ENCODE measurements around the gene SULF2.

SULF2 gene

DNA sequence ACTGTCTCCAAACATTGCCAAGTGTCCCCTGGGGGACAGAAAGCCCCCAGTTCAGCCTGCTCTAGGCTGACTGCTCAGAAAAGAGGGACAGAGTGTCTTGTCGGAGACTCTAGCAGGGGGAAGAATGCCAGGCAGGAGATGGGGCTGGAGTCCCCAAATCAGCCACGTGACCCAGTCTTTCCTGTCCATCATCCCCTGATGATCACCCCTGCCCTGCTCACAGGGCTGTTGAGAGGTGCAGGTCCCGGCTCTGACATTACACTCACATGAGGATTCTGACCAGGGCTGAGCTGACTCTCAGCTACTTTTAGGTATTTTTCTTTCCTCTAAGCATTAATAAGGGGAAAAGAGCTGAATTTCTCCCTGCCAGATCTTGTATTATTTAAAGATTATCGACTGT lies 115.8 kb downstream of the SULF2 start:
- H3K9ac ChIP-seq (ENCODE audit: low read depth, low read length), result no peak overlapping the region
- no peaks in the 10 kb centered on the region for H3K36me3 ChIP-seq (ENCODE audit: insufficient read depth, low read length)
- peaks cover 8% of the 10 kb centered on the region for H3K4me1 ChIP-seq (ENCODE audit: insufficient read depth, low read length)
- H3K9me3 ChIP-seq (ENCODE audit: control insufficient read depth, insufficient read depth, low read length), result no peaks in the 10 kb centered on the region

DNA sequence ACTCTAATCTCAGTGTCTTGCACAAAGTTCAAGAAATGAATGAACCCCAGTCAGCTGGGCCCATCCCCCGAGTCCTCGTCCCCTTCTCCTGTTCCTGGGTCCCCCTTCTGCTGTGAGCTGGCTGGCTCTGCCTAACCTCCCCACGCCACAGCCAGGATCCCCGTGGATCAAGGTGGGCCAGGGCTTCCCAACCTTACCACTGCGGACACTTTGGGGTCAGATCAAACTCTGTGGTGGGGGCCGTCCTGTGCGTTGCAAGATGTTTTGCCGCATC lies 116.2 kb downstream of the SULF2 start:
- Histone ChIP-seq H3K36me3 (ENCODE audit: insufficient read depth, low read length) (no peaks in the 10 kb centered on the region), H3K9ac (ENCODE audit: low read depth, low read length) (no peak overlapping the region)

DNA sequence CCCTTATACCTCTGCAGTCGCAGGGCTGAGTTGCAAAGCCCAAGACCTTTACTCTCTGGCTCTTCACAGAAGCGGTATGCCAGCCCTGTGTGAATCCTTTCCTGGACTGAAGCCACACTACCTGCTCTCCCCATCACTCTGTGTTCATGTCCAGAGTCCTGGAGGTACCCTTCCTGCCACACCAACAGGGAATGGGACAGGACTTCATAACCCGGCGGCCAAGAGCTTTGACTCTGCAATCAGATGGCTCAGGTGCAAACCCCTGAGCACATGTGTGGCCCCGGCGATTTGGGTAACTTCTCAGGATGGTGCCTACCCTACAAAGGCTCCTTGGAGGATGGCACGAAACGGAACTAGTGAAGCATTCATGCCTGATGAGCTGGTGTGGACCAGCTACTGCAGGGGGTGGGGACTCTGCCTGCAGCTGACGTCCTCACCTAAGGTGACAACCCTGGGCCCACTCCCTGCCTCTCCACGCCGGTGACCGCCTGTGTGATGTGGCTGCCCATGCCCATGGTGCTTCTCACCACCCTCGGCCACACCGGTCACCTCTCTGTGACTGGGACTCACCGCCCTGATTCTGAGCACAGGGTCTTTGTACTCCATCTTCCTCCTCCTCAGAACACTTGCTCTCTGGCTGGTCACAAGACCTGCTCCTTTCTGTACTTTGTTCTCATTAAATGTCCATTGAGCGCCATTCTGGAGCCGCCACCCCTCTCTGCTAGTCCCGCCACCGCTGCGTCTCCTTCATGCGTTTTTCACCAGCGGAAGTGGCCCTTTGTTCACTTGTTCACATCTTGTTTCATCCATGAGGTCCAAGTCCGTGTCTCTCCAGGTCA lies 116.7 kb downstream of the SULF2 start:
- Histone ChIP-seq H3K4me1 (ENCODE audit: insufficient read depth, low read length) (peaks cover 14% of the 10 kb centered on the region), H3K9ac (ENCODE audit: low read depth, low read length) (no peak overlapping the region), H3K9me3 (ENCODE audit: control insufficient read depth, insufficient read depth, low read length) (no peaks in the 10 kb centered on the region), H3K36me3 (ENCODE audit: insufficient read depth, low read length) (no peaks in the 10 kb centered on the region)

More for the DNA sequence above, 116.2 kb downstream of the SULF2 start:
- H3K9me3 ChIP-seq (ENCODE audit: control insufficient read depth, insufficient read depth, low read length), result no peaks in the 10 kb centered on the region
- H3K4me1 ChIP-seq (ENCODE audit: insufficient read depth, low read length), result peaks cover 12% of the 10 kb centered on the region

DNA sequence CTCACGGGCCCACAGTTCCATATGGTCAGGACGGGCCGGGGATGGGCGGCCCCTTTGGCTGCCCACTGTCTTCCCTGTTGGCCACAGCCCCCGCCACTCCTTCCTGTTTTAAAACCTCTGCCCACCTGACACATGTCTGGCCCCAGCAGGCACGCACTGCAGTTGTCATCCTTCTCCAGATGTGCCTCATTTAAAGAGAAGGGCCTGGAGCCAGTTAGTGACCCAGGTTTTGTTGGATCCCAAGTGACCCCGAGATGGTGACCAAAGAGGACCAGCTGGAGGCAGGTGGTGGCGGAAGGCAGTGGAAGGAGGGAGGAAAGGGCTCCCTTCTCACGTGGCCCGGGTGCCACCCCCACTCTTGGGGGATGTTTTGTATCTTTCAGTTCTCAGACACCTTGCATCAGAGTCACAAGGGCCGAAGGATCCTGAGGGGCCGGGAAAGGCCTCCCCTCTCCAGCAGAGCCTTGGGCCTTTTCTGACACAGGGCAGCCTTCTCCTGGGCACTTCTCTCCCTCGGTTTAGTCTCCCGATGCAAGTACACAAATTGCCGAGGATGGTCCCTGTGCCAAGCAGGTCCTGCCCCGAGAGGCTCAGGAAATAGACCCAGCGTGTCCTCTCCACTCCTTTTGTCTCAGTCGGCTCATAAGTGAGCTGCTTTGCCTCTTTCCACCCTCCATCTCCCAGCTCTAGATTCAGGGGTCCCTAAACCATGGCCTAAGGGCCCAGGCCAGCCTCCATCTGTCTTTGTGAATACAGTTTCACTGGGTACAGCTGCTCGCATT lies 117.6 kb downstream of the SULF2 start:
- Histone ChIP-seq H3K36me3 (ENCODE audit: insufficient read depth, low read length) (no peaks in the 10 kb centered on the region), H3K9me3 (ENCODE audit: control insufficient read depth, insufficient read depth, low read length) (no peaks in the 10 kb centered on the region), H3K9ac (ENCODE audit: low read depth, low read length) (no peak overlapping the region), H3K4me1 (ENCODE audit: insufficient read depth, low read length) (peaks cover 14% of the 10 kb centered on the region)

DNA sequence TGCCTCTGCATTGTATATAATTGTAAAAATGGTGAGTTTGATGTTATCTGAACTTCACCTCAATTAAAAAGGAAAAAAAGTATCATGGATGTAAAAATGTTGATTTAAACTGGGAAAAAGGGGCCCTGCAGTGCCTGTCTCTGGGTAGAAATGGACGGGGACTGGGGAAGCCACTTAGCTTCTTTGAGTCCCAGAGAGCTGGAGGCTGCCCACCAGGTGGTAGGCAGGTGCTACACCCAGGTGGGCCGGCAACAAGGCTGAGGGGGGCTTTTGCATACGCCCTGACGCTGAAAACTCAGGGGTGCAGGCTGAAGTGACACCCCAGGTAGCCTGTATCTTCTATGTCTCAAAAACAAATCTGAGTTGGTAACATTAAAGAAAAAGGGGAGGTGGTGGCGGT lies 118.2 kb downstream of the SULF2 start:
- no peaks in the 10 kb centered on the region for H3K9me3 ChIP-seq (ENCODE audit: control insufficient read depth, insufficient read depth, low read length)
- H3K36me3 ChIP-seq (ENCODE audit: insufficient read depth, low read length), result peaks cover 6% of the 10 kb centered on the region; the same call in 1 of the 2 replicates

DNA sequence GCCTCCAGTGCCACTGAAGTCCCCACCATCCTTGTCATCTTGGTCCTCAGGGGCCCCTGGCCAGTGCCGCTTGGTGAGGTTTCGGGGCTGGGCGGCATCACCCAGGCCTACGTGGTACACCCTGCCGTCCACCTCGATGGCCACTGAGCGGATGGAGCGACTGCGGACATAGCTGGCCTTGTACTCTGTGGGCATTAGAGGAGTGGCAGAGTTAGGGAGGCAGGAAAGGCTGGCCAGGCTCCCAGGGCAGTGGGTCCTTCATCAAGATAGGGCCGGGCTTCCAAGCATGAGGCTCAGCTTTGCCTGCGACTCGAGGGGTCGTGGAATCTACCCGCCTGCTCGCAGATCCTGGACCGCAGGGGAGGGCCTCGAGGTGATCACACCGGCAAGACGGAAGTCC lies 119.0 kb downstream of the SULF2 start:
- Histone ChIP-seq H3K36me3 (ENCODE audit: insufficient read depth, low read length) (peaks cover 7% of the 10 kb centered on the region; the same call in 1 of the 2 replicates), H3K9me3 (ENCODE audit: control insufficient read depth, insufficient read depth, low read length) (no peaks in the 10 kb centered on the region), H3K4me1 (ENCODE audit: insufficient read depth, low read length) (peaks cover 14% of the 10 kb centered on the region), H3K9ac (ENCODE audit: low read depth, low read length) (no peak overlapping the region)

More for the DNA sequence above, 118.2 kb downstream of the SULF2 start:
- H3K9ac ChIP-seq (ENCODE audit: low read depth, low read length), result no peak overlapping the region
- peaks cover 14% of the 10 kb centered on the region for H3K4me1 ChIP-seq (ENCODE audit: insufficient read depth, low read length)

DNA sequence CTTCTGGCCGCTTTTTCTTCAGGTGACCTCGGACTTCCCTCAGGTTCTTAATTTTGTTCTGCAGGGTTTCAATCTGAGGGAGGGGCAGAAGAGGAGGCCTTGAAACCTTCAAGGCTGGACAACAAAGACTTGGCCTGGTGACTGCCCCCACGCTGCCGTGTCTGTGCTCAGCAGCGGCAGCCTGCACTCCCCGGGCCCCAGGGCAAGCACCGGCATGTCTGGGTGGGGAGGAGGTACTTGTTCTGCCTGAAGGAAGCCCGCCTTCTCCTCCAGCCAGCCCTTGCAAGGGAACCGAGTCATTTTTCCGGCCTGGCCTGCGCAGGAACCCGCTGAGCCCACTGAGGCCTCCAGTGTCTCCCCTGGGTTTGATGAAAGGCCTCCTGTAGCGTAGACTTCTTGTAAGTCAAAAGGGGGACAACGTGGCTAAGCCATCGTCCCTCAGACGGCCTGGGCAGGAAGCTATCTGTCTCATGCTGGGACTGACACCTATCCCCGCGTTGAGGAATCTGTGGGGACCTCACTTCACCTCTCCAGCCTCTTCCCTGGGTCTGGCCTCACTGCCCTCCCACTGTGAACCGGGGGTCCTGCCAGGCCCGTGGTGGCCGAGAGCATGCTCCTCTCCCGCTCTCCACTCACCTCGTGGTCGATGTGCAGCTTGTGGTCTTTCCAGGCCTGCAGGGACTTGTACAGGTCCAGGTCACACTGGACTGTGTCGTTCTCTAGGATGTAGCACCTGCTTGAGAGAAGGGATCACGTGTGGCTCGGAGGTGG lies 119.9 kb downstream of the SULF2 start:
- Histone ChIP-seq H3K4me1 (ENCODE audit: insufficient read depth, low read length) (peaks cover 14% of the 10 kb centered on the region), H3K9me3 (ENCODE audit: control insufficient read depth, insufficient read depth, low read length) (no peaks in the 10 kb centered on the region), H3K36me3 (ENCODE audit: insufficient read depth, low read length) (peaks cover 7% of the 10 kb centered on the region; the same call in 1 of the 2 replicates), H3K9ac (ENCODE audit: low read depth, low read length) (no peak overlapping the region; the same call in 1 of the 2 replicates)

DNA sequence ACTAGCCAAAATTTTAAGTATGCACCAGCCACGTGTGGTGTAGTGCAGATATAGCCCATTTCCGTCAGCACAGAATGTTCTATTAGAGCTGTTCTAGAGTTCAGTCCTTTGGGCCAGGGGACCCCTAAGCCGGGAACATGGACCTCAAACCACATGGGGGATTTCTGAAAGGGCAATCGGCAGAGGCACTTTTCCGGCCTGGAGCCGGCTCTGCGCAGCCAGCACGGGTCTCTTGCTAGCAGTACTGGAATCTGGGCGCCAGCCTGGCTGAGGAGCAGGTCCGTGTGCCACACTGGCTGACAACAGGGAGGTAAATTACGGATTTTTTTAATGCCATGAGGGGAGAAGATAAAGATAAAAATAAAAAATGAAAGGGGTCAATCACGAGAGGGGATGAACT lies 120.5 kb downstream of the SULF2 start:
- H3K9ac ChIP-seq (ENCODE audit: low read depth, low read length), result no peak overlapping the region
- H3K4me1 ChIP-seq (ENCODE audit: insufficient read depth, low read length), result peaks cover 14% of the 10 kb centered on the region
- H3K36me3 ChIP-seq (ENCODE audit: insufficient read depth, low read length), result peaks cover 9% of the 10 kb centered on the region; the same call in 1 of the 2 replicates
- no peaks in the 10 kb centered on the region for H3K9me3 ChIP-seq (ENCODE audit: control insufficient read depth, insufficient read depth, low read length)

DNA sequence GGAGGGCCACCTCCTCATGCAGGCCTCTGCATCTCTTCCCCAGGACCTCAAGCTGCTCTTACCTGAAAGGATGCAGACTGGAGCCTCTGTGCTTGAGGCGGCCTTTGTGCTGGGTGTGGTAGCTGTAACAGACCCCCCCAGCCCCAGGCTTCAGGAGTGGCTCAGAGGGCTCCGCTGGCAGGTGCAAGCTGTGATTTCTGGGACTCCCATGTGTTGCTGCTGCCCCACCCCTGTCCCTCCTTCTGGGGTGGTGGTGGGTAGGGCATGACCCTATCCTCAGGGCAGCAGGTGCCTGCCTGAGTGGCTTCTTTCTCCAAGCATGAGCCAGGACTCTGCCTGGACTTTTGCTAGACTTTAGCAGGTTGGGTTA lies 121.2 kb downstream of the SULF2 start:
- peaks cover 13% of the 10 kb centered on the region; the same call in 1 of the 2 replicates for H3K36me3 ChIP-seq (ENCODE audit: insufficient read depth, low read length)
- peaks cover 14% of the 10 kb centered on the region for H3K4me1 ChIP-seq (ENCODE audit: insufficient read depth, low read length)
- no peaks in the 10 kb centered on the region for H3K9me3 ChIP-seq (ENCODE audit: control insufficient read depth, insufficient read depth, low read length)
- H3K9ac ChIP-seq (ENCODE audit: low read depth, low read length), result no peak overlapping the region

DNA sequence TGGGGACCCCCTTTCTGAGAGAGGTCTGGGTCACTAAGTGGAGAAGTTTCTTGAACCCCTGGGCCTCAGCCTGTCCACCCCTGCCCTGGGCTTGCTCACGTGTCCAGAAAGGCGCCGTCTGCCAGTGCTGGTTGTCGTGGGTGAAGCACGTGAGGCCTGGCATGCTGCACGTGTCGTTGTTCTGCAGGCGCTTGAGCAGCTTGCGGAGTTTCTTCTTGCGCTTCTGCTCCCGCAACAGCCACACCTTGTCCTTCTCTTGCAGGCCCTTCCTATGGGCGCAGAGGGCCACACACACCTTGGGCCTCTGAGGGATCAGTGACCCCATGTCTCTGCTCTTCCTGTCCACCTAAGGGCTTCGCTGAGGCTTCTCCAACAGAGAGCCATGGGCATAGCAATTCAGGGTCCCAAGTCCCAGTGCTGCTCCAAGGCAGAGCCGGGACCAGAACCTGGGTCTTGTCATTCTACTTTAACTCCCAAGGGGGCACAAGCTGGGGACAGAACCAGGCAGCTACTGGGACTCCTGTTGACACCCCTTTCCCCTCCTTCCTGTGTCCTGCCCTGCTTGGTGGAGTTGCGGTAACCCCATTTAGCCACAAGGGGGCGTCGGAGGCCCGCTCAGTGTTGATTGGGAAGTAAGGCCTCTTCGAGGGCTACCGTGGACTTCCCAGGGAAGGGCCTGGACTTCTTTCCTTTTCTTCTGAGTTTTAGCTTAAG lies 121.8 kb downstream of the SULF2 start:
- H3K9me3 ChIP-seq (ENCODE audit: control insufficient read depth, insufficient read depth, low read length), result no peaks in the 10 kb centered on the region
- H3K9ac ChIP-seq (ENCODE audit: low read depth, low read length), result no peak overlapping the region
- peaks cover 13% of the 10 kb centered on the region; the same call in 1 of the 2 replicates for H3K36me3 ChIP-seq (ENCODE audit: insufficient read depth, low read length)
- H3K4me1 ChIP-seq (ENCODE audit: insufficient read depth, low read length), result peaks cover 14% of the 10 kb centered on the region

DNA sequence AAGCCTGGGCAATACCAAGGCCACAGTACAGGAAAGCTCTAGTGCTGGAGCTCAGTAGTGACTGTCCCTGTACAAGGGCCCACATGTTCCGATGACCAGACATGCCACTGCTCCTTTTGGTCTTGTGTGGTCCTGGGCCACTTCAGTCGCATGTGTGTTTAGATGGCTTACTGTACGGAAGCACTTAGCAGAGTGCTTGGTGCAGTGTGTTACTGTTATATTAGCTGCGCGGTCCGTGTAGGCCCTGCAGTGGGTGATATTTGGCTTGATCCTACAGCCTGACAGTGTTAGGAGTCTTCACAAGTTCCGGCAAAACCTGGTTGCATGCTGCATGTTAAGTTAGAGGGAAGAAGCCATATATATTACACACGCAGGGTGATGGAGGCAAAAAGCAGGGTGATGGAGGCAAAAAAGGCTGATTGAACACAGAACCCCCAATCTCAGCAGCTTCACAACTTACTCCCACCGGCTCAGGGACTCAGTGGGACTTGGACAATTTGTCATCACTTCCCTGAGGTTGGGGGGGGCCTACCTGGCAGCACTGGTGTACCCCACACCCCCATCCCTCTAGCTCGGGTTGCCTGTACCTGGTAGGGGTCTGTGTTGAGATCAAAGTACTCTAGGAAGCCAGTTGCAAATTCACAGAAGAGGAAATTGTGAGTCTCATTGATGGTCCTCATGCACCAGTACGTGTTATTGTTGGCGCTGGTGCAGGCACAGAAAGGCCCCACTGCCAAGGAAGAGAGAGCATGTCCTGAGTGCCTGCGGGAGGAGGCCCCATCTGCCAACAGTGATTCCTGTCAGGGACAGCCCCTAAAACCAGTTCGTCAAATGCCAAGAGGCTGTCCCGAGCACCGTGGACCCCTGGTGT lies 122.6 kb downstream of the SULF2 start:
- Histone ChIP-seq H3K9me3 (ENCODE audit: control insufficient read depth, insufficient read depth, low read length) (no peaks in the 10 kb centered on the region), H3K36me3 (ENCODE audit: insufficient read depth, low read length) (peaks cover 13% of the 10 kb centered on the region; the same call in 1 of the 2 replicates), H3K9ac (ENCODE audit: low read depth, low read length) (no peak overlapping the region), H3K4me1 (ENCODE audit: insufficient read depth, low read length) (peaks cover 14% of the 10 kb centered on the region)

DNA sequence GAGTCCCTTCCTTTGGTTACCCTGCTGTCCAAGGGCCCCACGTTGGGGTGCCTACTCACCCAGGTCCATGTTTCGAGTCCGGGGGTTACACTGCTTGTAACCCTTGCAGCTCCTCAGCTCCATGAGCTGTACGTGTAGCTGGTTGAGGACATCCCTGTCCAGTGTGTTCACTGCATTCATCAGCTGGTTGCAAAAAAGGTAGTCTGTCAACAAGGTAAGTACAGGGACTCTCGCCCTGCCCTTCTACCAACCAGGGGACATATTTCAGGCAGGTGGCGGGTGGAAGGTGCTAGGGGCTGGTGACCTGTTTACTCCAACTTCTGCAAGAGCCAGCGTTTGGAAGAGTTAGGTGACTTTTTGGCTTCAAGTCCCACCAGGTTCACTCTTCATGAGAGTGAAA lies 123.6 kb downstream of the SULF2 start:
- peaks cover 14% of the 10 kb centered on the region for H3K4me1 ChIP-seq (ENCODE audit: insufficient read depth, low read length)
- H3K36me3 ChIP-seq (ENCODE audit: insufficient read depth, low read length), result peaks cover 13% of the 10 kb centered on the region; the same call in 1 of the 2 replicates
- H3K9me3 ChIP-seq (ENCODE audit: control insufficient read depth, insufficient read depth, low read length), result no peaks in the 10 kb centered on the region
- H3K9ac ChIP-seq (ENCODE audit: low read depth, low read length), result no peak overlapping the region

DNA sequence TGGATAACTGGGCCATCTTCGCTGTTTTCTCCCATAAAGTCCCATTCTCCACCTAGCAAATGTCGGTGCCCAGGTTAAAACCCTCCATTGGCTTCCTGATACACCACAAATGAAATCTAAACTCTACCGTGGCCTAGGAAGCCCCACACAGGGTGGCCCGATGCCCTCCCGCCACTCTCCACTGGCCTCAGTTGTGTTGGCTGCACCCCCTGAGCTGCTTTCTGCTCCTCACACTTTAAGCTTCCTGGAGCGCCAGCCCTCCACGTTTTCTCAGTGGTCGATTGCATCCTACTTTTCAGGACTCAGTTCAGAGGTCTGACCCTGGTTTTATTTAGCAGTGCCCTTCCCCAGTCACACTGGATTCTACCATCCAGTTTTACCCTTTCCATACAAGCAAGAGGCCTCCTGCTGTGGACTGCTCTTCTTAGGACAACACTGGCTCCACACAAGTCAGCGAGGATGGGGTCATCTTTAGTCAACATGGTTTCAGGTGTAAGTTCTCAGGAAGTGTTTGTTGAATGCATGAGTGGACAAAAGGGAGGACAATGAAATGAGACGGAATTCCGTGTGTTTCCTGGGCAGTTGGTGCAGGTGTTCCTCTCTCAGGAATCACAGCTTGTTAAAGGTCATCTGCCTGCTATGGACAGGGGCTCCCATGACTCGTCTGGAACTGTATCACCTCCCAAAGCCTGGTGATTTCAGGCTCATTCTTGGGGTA lies 124.1 kb downstream of the SULF2 start:
- peaks cover 14% of the 10 kb centered on the region for H3K4me1 ChIP-seq (ENCODE audit: insufficient read depth, low read length)
- no peaks in the 10 kb centered on the region for H3K9me3 ChIP-seq (ENCODE audit: control insufficient read depth, insufficient read depth, low read length)
- H3K9ac ChIP-seq (ENCODE audit: low read depth, low read length), result no peak overlapping the region
- H3K36me3 ChIP-seq (ENCODE audit: insufficient read depth, low read length), result peaks cover 13% of the 10 kb centered on the region; the same call in 1 of the 2 replicates
